ENCODE results near the gene MPV17L2. TPM values are rescaled to one million over a fixed set of nuclear protein-coding genes. Genes with fewer than 3 reads are reported as not detected.

The MPV17L2 gene
- total RNA-seq, 4 donors from 2014 or later: 18.1 to 38.9 (median 33.0) TPM

GRCh38 chr19:18226956-18227780, 34.1 kb downstream of the MPV17L2 start:
- no peaks in the 10 kb centered on the region for H3K9me3 ChIP-seq
- H3K36me3 ChIP-seq: no peaks in the 10 kb centered on the region
- peaks cover 17 to 24% of the 10 kb centered on the region in 2 donors for H3K4me1 ChIP-seq
- no peak for TF ChIP-seq POLR2A (IDR thresholded peaks at IDR 0.05)
- no peak for TF ChIP-seq CTCF (IDR thresholded peaks at IDR 0.05 in 4 of 5, conservative IDR thresholded peaks at IDR 0.05 in 1 of 5)
- in situ Hi-C loops (cut with MboI; ENCODE audit: low sequenced_read_pairs in 4 of 4): no loop called here
- ATAC-seq (no peak), DNase-seq (no peak)
- peak overlapping the region; percentile 72 to 82 (median 76) for H3K27ac ChIP-seq
- H3K4me3 ChIP-seq: no peak overlapping the region
- intact Hi-C loops (cut with DNase I; ENCODE audit: low total_unique reads): no loop called here
- H3K27me3 ChIP-seq: peaks cover 0 to 5% (median 3%) of the 10 kb centered on the region in 3 donors

GRCh38 chr19:18227781-18228271, 34.8 kb downstream of the MPV17L2 start:
- TF ChIP-seq CTCF (IDR thresholded peaks at IDR 0.05 in 4 of 5, conservative IDR thresholded peaks at IDR 0.05 in 1 of 5) (no peak), POLR2A (IDR thresholded peaks at IDR 0.05) (no peak)
- Histone ChIP-seq H3K4me3 (no peak overlapping the region), H3K9me3 (no peaks in the 10 kb centered on the region), H3K27ac (peak overlapping the region; percentile 72 to 82 (median 76)), H3K4me1 (peaks cover 17 to 24% of the 10 kb centered on the region in 2 donors), H3K27me3 (peaks cover 4 to 11% (median 9%) of the 10 kb centered on the region in 3 donors), H3K36me3 (no peaks in the 10 kb centered on the region)
- in situ Hi-C loops (cut with MboI; ENCODE audit: low sequenced_read_pairs in 4 of 4): no loop called here
- DNase-seq (peak; percentile 44 to 66), ATAC-seq (peak; percentile 44 to 64)
- intact Hi-C loops (cut with DNase I; ENCODE audit: low total_unique reads): no loop called here

DNA sequence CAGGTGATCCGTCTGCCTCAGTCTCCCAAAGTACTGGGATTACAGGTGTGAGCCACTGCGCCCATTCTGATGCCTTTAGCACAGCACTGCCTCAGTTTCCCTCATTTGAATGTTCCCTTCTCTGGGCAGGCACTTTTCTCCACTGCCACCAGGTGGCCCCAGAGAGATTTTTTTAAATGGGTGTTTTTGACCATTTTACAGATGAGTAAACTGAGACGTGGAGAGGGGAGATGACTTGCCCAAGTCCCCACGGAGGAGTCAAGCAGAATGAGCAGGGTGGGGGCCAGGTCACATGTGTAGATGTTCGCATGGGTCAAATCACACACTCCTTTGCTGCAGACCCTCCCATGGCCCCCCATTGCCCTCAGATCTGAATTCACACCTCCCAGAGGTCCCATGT, 36.5 kb downstream of the MPV17L2 start:
- intact Hi-C loops (cut with DNase I; ENCODE audit: low total_unique reads) (no loop called here), in situ Hi-C loops (cut with MboI; ENCODE audit: low sequenced_read_pairs in 4 of 4) (no loop called here)
- TF ChIP-seq CTCF (IDR thresholded peaks at IDR 0.05 in 4 of 5, conservative IDR thresholded peaks at IDR 0.05 in 1 of 5) (peak in 3 of 5 experiments; percentile 23 to 44 (median 42)), POLR2A (IDR thresholded peaks at IDR 0.05) (no peak)
- H3K9me3 ChIP-seq: no peaks in the 10 kb centered on the region
- H3K4me3 ChIP-seq: no peak overlapping the region
- no peaks in the 10 kb centered on the region for H3K36me3 ChIP-seq
- H3K27ac ChIP-seq: no peak overlapping the region
- DNase-seq (no peak), ATAC-seq (no peak)
- H3K4me1 ChIP-seq: peaks cover 13 to 24% of the 10 kb centered on the region in 2 donors
- H3K27me3 ChIP-seq: peaks cover 9 to 22% (median 14%) of the 10 kb centered on the region in 3 donors

DNA sequence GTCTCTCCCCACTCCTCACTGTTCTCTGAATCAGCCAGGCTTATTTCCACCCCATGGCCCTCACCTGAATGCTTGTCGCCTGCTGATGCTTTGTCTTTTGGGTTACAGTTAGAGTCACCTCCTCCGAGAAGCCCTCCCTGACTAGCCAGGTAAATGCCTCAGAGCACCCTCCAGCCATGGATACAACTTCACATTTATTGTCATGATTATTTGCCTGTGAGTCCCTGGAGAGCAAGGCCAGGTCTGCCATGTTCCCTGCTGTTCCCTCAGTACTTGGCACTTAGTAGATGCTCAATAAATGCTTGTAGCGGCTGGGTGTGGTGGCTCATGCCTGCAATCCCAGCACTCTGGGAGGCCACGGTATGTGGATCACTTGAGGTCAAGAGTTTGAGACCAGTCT, 36.9 kb downstream of the MPV17L2 start:
- no peak for TF ChIP-seq CTCF (IDR thresholded peaks at IDR 0.05 in 4 of 5, conservative IDR thresholded peaks at IDR 0.05 in 1 of 5)
- no peak for TF ChIP-seq POLR2A (IDR thresholded peaks at IDR 0.05)
- DNase-seq (no peak), ATAC-seq (no peak)
- H3K36me3 ChIP-seq: no peaks in the 10 kb centered on the region
- intact Hi-C loops (cut with DNase I; ENCODE audit: low total_unique reads): no loop called here
- H3K9me3 ChIP-seq: no peaks in the 10 kb centered on the region
- in situ Hi-C loops (cut with MboI; ENCODE audit: low sequenced_read_pairs in 4 of 4): no loop called here
- peaks cover 9 to 22% (median 14%) of the 10 kb centered on the region in 3 donors for H3K27me3 ChIP-seq
- no peak overlapping the region for H3K4me3 ChIP-seq
- no peak overlapping the region for H3K27ac ChIP-seq
- peaks cover 13 to 21% of the 10 kb centered on the region in 2 donors for H3K4me1 ChIP-seq
